Keratinocyte (primary cell): ENCODE data around the gene AGPS. TPM values are rescaled to one million over a fixed set of nuclear protein-coding genes. Genes with fewer than 3 reads are reported as not detected.

Source experiments
- DNase-seq: peaks from one replicate; pipeline ENCODE4 v3.0.0-alpha.2; 2011; ENCODE audit warnings: low read depth, missing footprints, low spot score
- FAIRE-seq: peaks from 2 replicates; lab custom pipeline; 2011; peaks lifted over from hg19 to GRCh38; lab: Jason Lieb, UNC
- H2AFZ ChIP-seq: 2 replicates; pipeline ENCODE4 v1.6.0; 2012; ENCODE audit warnings: low read length, control low read depth, inconsistent platforms; ENCODE audit not compliant: control insufficient read depth
- H3K27ac ChIP-seq: 2 replicates; pipeline ENCODE4 v1.5.1; 2011; ENCODE audit warnings: low read length; ENCODE audit not compliant: control insufficient read depth, insufficient read depth
- H3K27me3 ChIP-seq: 3 replicates; pipeline ENCODE4 v1.6.0; 2011; ENCODE audit warnings: low read length; ENCODE audit not compliant: control insufficient read depth, insufficient read depth; ENCODE audit errors: extremely low read depth
- H3K36me3 ChIP-seq, 2 experiments: 2 replicates in 1 of 2; 3 replicates in 1 of 2; pipeline ENCODE4 v1.5.1; 2011; ENCODE audit warnings: low read length in 2 of 2, mild to moderate bottlenecking in 1 of 2; ENCODE audit not compliant: control insufficient read depth in 2 of 2, insufficient read depth in 2 of 2; ENCODE audit errors: extremely low read depth in 1 of 2
- H3K4me1 ChIP-seq: 3 replicates; pipeline ENCODE4 v1.5.1; 2011; ENCODE audit warnings: low read length; ENCODE audit not compliant: control insufficient read depth, insufficient read depth; ENCODE audit errors: extremely low read depth
- H3K4me2 ChIP-seq: 3 replicates; pipeline ENCODE4 v1.6.0; 2011; ENCODE audit warnings: low read depth, low read length; ENCODE audit not compliant: control insufficient read depth, insufficient read depth; ENCODE audit errors: extremely low read depth
- H3K4me3 ChIP-seq, 3 experiments: fragments of 200-600 bp in 1 of 3; sonication (generic) in 1 of 3; 2 replicates in 2 of 3; 3 replicates in 1 of 3; pipeline ENCODE4 v1.5.1; 2011 to 2016; ENCODE audit warnings: low read length in 3 of 3, mild to moderate bottlenecking in 3 of 3, control low read depth in 2 of 3, inconsistent platforms in 1 of 3, low read depth in 1 of 3, mixed read lengths in 1 of 3, mixed run types in 1 of 3, moderate library complexity in 1 of 3; ENCODE audit not compliant: control insufficient read depth in 2 of 3, insufficient read depth in 2 of 3; ENCODE audit errors: extremely low read depth in 1 of 3
- H3K79me2 ChIP-seq: 2 replicates; pipeline ENCODE4 v1.6.0; 2012; ENCODE audit warnings: low read length; ENCODE audit not compliant: control insufficient read depth, insufficient read depth
- H3K9ac ChIP-seq: 3 replicates; pipeline ENCODE4 v1.6.0; 2011; ENCODE audit warnings: low read length; ENCODE audit not compliant: control insufficient read depth, insufficient read depth; ENCODE audit errors: extremely low read depth
- H3K9me1 ChIP-seq: 3 replicates; pipeline ENCODE4 v1.6.0; 2011; ENCODE audit warnings: low read length; ENCODE audit not compliant: control insufficient read depth, insufficient read depth; ENCODE audit errors: extremely low read depth
- H3K9me3 ChIP-seq: 2 replicates; pipeline ENCODE4 v1.5.1; 2012; ENCODE audit warnings: low read depth, low read length; ENCODE audit not compliant: control insufficient read depth
- H4K20me1 ChIP-seq: 3 replicates; pipeline ENCODE4 v1.6.0; 2011; ENCODE audit warnings: low read length; ENCODE audit not compliant: control insufficient read depth, insufficient read depth; ENCODE audit errors: extremely low read depth
- EZH2 ChIP-seq: IDR thresholded peaks from one replicate; pipeline ENCODE4 v1.6.1; 2012; ENCODE audit warnings: inconsistent platforms, mild to moderate bottlenecking, low read length, moderate library complexity
- dilution Hi-C: fragments of 300-500 bp; cut with MboI; formaldehyde crosslinking; loops from one replicate; pipeline ENCODE4 v1.7.0; 2020; ENCODE audit warnings: low sequenced_read_pairs; ENCODE audit not compliant: extremely low pct_ligation_motif_present
- polyA plus RNA-seq, 5 experiments: library from polyadenylated mRNA; depleted of rRNA in 3 of 5; stranded (reverse) in 3 of 5; stranded (forward) in 1 of 5; unstranded in 1 of 5; fragments of >200 nt; gene quantifications; 1 replicate in 1 of 5; 2 replicates in 3 of 5; 3 replicates in 1 of 5; pipeline versions ENCODE4 v1.2.1 to v1.2.3, GENCODE V29; 2011 to 2012; ENCODE audit warnings: missing spikeins in 2 of 5, low read depth in 1 of 5, low replicate concordance in 1 of 5
- TF ChIP-seq, protein P1 (sequence below), 3 experiments: IDR thresholded peaks in 1 of 3; conservative IDR thresholded peaks in 1 of 3; optimal IDR thresholded peaks in 1 of 3; 2 replicates in 2 of 3; 3 replicates in 1 of 3; pipeline versions ENCODE3 to v1.5.1; 2011; ENCODE audit warnings: low read length in 3 of 3, mild to moderate bottlenecking in 3 of 3, moderate library complexity in 2 of 3, control low read depth in 1 of 3, inconsistent platforms in 1 of 3; ENCODE audit not compliant: insufficient read depth in 2 of 3; ENCODE audit errors: extremely low read depth in 1 of 3

The AGPS gene
- polyA plus RNA-seq, 1 donor (not counting 4 experiments of a cell fraction or from before 2014, with no cell fraction given): 28.0 TPM

DNA sequence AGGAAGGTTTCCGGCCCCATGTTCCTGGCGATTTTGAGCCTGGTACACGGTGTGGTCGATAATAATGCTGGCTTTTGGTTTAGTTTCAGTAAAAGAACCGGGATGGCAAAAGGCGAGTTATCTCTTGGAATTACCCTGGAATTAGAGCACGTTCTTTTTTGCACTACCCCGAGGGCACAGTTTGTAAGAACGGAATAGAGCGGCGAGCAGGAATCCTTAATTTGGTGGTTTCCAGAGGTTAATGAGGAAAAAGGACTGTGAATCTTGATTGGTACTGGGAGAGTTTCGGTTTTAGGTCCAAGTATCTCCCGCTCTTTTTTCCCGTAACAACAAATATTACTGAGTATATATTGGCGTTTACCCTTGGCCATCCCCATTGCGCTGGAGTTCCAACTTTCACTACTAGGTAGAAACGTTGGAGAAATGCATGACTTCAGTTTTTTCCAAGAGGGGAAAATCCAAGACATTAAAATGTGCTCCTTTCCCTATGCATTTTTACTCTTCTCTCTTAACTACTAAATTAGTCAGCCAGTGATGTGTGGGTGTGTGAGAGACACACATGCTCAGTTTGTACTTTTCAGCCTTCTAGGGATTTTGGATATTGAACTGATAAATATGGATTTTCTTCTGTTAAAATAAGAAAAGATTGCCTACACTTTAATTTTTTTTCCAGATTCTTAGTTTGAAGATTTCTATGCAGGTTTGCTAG is 160.8 kb downstream of the AGPS start:
- Histone ChIP-seq H3K4me1 (no peaks in the 10 kb centered on the region), H3K36me3 (no peaks in the 10 kb centered on the region), H3K4me2 (peak overlapping the region; percentile 96), H3K79me2 (no peaks in the 10 kb centered on the region), H3K27ac (peak overlapping the region; percentile 100), H4K20me1 (no peaks in the 10 kb centered on the region), H2AFZ (peak overlapping the region; percentile 100), H3K9me1 (no peaks in the 10 kb centered on the region), H3K4me3 (peak overlapping the region; percentile 73 to 98 (median 97)), H3K9me3 (no peaks in the 10 kb centered on the region), H3K9ac (peak overlapping the region; percentile 98), H3K27me3 (no peaks in the 10 kb centered on the region)
- FAIRE-seq (no peak), DNase-seq (no peak)
- dilution Hi-C loops: no loop called here
- no peak for TF ChIP-seq EZH2
- TF ChIP-seq, protein P1, sequence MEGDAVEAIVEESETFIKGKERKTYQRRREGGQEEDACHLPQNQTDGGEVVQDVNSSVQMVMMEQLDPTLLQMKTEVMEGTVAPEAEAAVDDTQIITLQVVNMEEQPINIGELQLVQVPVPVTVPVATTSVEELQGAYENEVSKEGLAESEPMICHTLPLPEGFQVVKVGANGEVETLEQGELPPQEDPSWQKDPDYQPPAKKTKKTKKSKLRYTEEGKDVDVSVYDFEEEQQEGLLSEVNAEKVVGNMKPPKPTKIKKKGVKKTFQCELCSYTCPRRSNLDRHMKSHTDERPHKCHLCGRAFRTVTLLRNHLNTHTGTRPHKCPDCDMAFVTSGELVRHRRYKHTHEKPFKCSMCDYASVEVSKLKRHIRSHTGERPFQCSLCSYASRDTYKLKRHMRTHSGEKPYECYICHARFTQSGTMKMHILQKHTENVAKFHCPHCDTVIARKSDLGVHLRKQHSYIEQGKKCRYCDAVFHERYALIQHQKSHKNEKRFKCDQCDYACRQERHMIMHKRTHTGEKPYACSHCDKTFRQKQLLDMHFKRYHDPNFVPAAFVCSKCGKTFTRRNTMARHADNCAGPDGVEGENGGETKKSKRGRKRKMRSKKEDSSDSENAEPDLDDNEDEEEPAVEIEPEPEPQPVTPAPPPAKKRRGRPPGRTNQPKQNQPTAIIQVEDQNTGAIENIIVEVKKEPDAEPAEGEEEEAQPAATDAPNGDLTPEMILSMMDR (optimal IDR thresholded peaks at IDR 0.05 in 1 of 3, IDR thresholded peaks at IDR 0.05 in 1 of 3, conservative IDR thresholded peaks at IDR 0.05 in 1 of 3; ENCODE audit: extremely low read depth in 1 of 3, insufficient read depth in 2 of 3, low read length in 3 of 3): no peak

DNA sequence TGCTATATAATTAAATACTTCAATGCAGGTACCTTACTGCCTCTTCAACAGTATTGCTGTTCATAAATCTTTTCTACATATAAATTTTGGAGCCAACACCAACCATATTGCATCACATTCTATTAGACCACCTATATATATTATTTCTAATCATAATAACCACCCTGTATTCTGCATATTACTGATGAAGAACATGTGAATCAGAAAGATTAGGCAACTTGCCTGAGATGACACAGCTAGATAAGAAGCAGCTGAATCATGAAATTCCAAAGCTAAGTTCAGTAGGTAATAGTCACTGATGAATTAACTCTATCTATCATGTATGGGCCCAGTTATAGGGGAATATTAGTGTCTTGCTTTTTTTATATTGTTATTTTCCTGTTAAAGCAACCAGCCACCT is 161.8 kb downstream of the AGPS start:
- no peaks in the 10 kb centered on the region for H4K20me1 ChIP-seq
- H2AFZ ChIP-seq: no peak overlapping the region
- H3K36me3 ChIP-seq: no peaks in the 10 kb centered on the region
- H3K4me1 ChIP-seq: no peaks in the 10 kb centered on the region
- DNase-seq (no peak), FAIRE-seq (no peak)
- H3K9me1 ChIP-seq: no peaks in the 10 kb centered on the region
- no peak overlapping the region for H3K4me3 ChIP-seq
- H3K9ac ChIP-seq: no peak overlapping the region
- no peaks in the 10 kb centered on the region for H3K79me2 ChIP-seq
- no peak overlapping the region for H3K27ac ChIP-seq
- no peak overlapping the region for H3K4me2 ChIP-seq
- H3K27me3 ChIP-seq: no peaks in the 10 kb centered on the region
- TF ChIP-seq, protein P1 (optimal IDR thresholded peaks at IDR 0.05 in 1 of 3, IDR thresholded peaks at IDR 0.05 in 1 of 3, conservative IDR thresholded peaks at IDR 0.05 in 1 of 3; ENCODE audit: extremely low read depth in 1 of 3, insufficient read depth in 2 of 3, low read length in 3 of 3): no peak
- no peak for TF ChIP-seq EZH2
- no peaks in the 10 kb centered on the region for H3K9me3 ChIP-seq
- dilution Hi-C loops: no loop called here
